Measurements from ENCODE around the gene PLCG1. TPM values are rescaled to one million over a fixed set of nuclear protein-coding genes. Genes with fewer than 3 reads are reported as not detected.

PLCG1 gene
- total RNA-seq, 1 experiment from 2014 or later: 64.1 TPM

- intact Hi-C loops (cut with micrococcal nuclease; ENCODE audit: unreplicated experiment): no loop called here
- no peak overlapping the region for H3K27ac ChIP-seq
- H3K27me3 ChIP-seq (ENCODE audit: insufficient read depth, low read depth): no peaks in the 10 kb centered on the region
- TF ChIP-seq CTCF (conservative IDR thresholded peaks at IDR 0.05): no peak
- TF ChIP-seq EZH2 (IDR thresholded peaks at IDR 0.05; ENCODE audit: low read depth): no peak
- H3K4me1 ChIP-seq (replicated peaks; ENCODE audit: insufficient read depth): no peaks in the 10 kb centered on the region
- H4K20me1 ChIP-seq (ENCODE audit: insufficient read depth): no peaks in the 10 kb centered on the region
- H3K9me3 ChIP-seq (ENCODE audit: insufficient read depth, low read depth): peaks cover 8% of the 10 kb centered on the region
- no peak for DNase-seq
- no peak overlapping the region for H2AFZ ChIP-seq
- H3K4me3 ChIP-seq: no peak overlapping the region
- H3F3A ChIP-seq (ENCODE audit: insufficient read depth, low read depth): 0 out of 2 replicates have a peak, but pooled peaks cover 4% of the 10 kb centered on the region
- H3K9me2 ChIP-seq (ENCODE audit: insufficient read depth): peaks cover 7% of the 10 kb centered on the region; the same call in 1 of the 2 replicates
- H3K4me2 ChIP-seq: no peak overlapping the region
- ChIA-PET POLR2A (ENCODE audit: unreplicated experiment) (no interaction called here), CTCF (interaction anchor here (0.5 kb wide), 1 partner anchor 19 kb away, joined by 3 read pairs; no protein-coding TSS in a partner anchor)
- no peaks in the 10 kb centered on the region for H3K79me2 ChIP-seq (ENCODE audit: low read depth)
- BruUV-seq (replicated peaks): no TSS peak
- H3K36me3 ChIP-seq (ENCODE audit: low read depth): 0 out of 2 replicates have a peak, but pooled peaks cover 10% of the 10 kb centered on the region
These were observed 61.1 kb downstream of the PLCG1 start for GRCh38 chr20:41198443-41198842.

GRCh38 chr20:41200446-41201202 lies 63.3 kb downstream of the PLCG1 start:
- TF ChIP-seq EZH2 (IDR thresholded peaks at IDR 0.05; ENCODE audit: low read depth): no peak
- no peak for TF ChIP-seq CTCF (conservative IDR thresholded peaks at IDR 0.05)
- Histone ChIP-seq H3K27ac (no peak overlapping the region), H3K4me2 (no peak overlapping the region), H3K79me2 (ENCODE audit: low read depth) (no peaks in the 10 kb centered on the region), H3K36me3 (ENCODE audit: low read depth) (0 out of 2 replicates have a peak, but pooled peaks cover 10% of the 10 kb centered on the region), H3K9me3 (ENCODE audit: insufficient read depth, low read depth) (peaks cover 8% of the 10 kb centered on the region), H2AFZ (no peak overlapping the region), H3K4me1 (replicated peaks; ENCODE audit: insufficient read depth) (no peaks in the 10 kb centered on the region), H3K9me2 (ENCODE audit: insufficient read depth) (peaks cover 4% of the 10 kb centered on the region; the same call in 1 of the 2 replicates), H3F3A (ENCODE audit: insufficient read depth, low read depth) (0 out of 2 replicates have a peak, but pooled peaks cover 4% of the 10 kb centered on the region), H3K27me3 (ENCODE audit: insufficient read depth, low read depth) (no peaks in the 10 kb centered on the region), H3K4me3 (no peak overlapping the region), H4K20me1 (ENCODE audit: insufficient read depth) (no peaks in the 10 kb centered on the region)
- no TSS peak for BruUV-seq (replicated peaks)
- CTCF ChIA-PET: no interaction called here
- intact Hi-C loops (cut with micrococcal nuclease; ENCODE audit: unreplicated experiment): no loop called here
- POLR2A ChIA-PET (ENCODE audit: unreplicated experiment): no interaction called here
- DNase-seq: no peak

- no peak overlapping the region for H3K4me2 ChIP-seq
- no peak for DNase-seq
- H2AFZ ChIP-seq: no peak overlapping the region
- no peaks in the 10 kb centered on the region for H3K4me1 ChIP-seq (replicated peaks; ENCODE audit: insufficient read depth)
- H3K4me3 ChIP-seq: no peak overlapping the region
- peaks cover 4% of the 10 kb centered on the region; the same call in 1 of the 2 replicates for H3K9me2 ChIP-seq (ENCODE audit: insufficient read depth)
- BruUV-seq (replicated peaks): no TSS peak
- no peaks in the 10 kb centered on the region for H4K20me1 ChIP-seq (ENCODE audit: insufficient read depth)
- no peaks in the 10 kb centered on the region for H3K27me3 ChIP-seq (ENCODE audit: insufficient read depth, low read depth)
- H3F3A ChIP-seq (ENCODE audit: insufficient read depth, low read depth): 0 out of 2 replicates have a peak, but pooled peaks cover 4% of the 10 kb centered on the region
- POLR2A ChIA-PET (ENCODE audit: unreplicated experiment): no interaction called here
- H3K79me2 ChIP-seq (ENCODE audit: low read depth): no peaks in the 10 kb centered on the region
- CTCF ChIA-PET: no interaction called here
- H3K27ac ChIP-seq: no peak overlapping the region
- TF ChIP-seq EZH2 (IDR thresholded peaks at IDR 0.05; ENCODE audit: low read depth): no peak
- TF ChIP-seq CTCF (conservative IDR thresholded peaks at IDR 0.05): no peak
- H3K36me3 ChIP-seq (ENCODE audit: low read depth): 0 out of 2 replicates have a peak, but pooled peaks cover 10% of the 10 kb centered on the region
- intact Hi-C loops (cut with micrococcal nuclease; ENCODE audit: unreplicated experiment): no loop called here
- H3K9me3 ChIP-seq (ENCODE audit: insufficient read depth, low read depth): peaks cover 8% of the 10 kb centered on the region
These were observed 64.4 kb downstream of the PLCG1 start for GRCh38 chr20:41201760-41202159.
